ENCODE results near the gene LYAR. TPM values are rescaled to one million over a fixed set of nuclear protein-coding genes. Genes with fewer than 3 reads are reported as not detected.

LYAR gene, protein sequence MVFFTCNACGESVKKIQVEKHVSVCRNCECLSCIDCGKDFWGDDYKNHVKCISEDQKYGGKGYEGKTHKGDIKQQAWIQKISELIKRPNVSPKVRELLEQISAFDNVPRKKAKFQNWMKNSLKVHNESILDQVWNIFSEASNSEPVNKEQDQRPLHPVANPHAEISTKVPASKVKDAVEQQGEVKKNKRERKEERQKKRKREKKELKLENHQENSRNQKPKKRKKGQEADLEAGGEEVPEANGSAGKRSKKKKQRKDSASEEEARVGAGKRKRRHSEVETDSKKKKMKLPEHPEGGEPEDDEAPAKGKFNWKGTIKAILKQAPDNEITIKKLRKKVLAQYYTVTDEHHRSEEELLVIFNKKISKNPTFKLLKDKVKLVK
- total RNA-seq, result 10 to 100 TPM; 13.1 to 40.7 (median 15.5) TPM

DNA sequence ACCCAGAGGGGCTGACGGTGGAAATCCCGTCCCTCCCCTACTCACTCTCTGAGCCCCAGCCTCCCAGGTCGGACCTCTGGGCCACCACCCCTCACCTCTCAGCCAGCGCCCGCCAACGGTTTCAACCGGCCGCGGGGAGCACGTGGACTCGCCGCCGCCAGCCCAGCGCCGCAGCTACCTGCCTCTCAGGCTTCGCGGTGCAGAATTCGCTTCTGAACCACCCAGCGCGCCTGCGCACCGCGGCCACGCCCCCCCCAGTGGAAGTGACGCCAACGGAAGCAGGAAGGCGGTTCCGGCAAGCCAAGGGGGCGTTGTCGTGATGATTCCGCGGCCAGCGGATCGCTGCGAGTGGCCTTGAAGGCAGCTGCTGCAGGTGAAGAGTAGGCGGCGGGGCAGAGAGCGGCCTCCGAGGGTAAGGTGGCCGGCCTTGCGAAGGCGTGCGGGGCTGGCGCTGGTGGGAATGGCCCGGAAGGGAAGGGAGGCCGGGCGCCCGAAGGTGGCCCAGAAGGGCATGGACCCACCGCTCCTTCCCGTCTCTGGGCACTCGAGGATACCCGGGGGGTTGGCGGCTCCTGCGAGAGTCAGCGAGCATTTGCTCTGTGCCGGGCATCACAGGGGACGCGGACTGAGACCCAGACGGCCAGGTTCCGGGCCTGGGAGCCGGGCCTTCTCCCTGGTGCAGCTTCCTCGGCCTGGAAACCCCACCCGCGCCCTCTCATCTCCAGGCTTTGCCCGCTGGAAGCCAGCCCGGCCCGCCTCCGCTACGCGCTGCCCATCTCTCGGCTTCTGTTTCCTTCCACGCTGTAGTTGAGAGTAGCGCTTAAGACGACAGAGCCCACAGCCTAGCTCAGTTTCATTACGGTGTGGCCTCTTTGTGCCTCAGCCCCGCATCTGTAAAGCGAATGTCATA lies at the start of gene LYAR, which contains the start of gene ZBTB49:
LYAR (minus strand) TSS at position 214 of the 910 bp plus-strand sequence. CDS start 6,412 bp downstream, outside the sequence.
ZBTB49 (plus strand) TSS at position 311 of the 910 bp plus-strand sequence. CDS start 9,695 bp downstream, outside the sequence.
- TF ChIP-seq, protein P1, sequence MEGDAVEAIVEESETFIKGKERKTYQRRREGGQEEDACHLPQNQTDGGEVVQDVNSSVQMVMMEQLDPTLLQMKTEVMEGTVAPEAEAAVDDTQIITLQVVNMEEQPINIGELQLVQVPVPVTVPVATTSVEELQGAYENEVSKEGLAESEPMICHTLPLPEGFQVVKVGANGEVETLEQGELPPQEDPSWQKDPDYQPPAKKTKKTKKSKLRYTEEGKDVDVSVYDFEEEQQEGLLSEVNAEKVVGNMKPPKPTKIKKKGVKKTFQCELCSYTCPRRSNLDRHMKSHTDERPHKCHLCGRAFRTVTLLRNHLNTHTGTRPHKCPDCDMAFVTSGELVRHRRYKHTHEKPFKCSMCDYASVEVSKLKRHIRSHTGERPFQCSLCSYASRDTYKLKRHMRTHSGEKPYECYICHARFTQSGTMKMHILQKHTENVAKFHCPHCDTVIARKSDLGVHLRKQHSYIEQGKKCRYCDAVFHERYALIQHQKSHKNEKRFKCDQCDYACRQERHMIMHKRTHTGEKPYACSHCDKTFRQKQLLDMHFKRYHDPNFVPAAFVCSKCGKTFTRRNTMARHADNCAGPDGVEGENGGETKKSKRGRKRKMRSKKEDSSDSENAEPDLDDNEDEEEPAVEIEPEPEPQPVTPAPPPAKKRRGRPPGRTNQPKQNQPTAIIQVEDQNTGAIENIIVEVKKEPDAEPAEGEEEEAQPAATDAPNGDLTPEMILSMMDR (IDR thresholded peaks at IDR 0.05), result no peak
- ATAC-seq (ENCODE audit: low FRiP score) (peak; percentile 97), DNase-seq (ENCODE audit: low spot score) (peak; percentile 84)

DNA sequence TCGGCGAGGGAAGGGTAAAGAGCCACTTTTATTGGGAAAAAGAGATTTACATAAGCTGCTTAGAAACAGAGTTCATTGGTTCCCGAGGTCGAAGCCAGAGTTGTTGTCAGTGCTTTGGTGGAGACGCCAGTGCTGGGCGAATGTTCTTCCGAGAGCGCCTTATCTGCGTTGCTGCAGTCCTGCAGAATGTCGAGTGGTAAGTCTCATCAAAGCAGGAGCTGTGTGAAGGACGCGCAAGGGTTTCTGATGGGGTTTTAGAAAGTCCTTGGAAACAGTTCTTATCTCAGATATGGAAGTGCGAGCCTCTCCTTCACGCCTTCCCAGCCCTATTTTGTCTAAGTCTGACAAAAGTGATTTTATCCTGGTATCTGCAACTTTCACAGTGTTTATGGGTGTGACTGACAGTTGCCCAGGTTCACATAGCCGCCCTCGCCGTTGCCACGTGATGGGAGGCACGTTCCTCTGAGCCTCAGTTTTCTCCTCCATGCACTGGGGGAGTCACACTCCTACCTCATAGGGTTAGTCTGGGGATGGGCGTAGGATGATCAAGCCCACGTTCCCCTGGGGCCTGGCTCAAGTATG lies 49.6 kb upstream of the LYAR start:
- TF ChIP-seq, protein P1 (IDR thresholded peaks at IDR 0.05), result no peak
- no peak for DNase-seq (ENCODE audit: low spot score)
- ATAC-seq (ENCODE audit: low FRiP score), result no peak

DNA sequence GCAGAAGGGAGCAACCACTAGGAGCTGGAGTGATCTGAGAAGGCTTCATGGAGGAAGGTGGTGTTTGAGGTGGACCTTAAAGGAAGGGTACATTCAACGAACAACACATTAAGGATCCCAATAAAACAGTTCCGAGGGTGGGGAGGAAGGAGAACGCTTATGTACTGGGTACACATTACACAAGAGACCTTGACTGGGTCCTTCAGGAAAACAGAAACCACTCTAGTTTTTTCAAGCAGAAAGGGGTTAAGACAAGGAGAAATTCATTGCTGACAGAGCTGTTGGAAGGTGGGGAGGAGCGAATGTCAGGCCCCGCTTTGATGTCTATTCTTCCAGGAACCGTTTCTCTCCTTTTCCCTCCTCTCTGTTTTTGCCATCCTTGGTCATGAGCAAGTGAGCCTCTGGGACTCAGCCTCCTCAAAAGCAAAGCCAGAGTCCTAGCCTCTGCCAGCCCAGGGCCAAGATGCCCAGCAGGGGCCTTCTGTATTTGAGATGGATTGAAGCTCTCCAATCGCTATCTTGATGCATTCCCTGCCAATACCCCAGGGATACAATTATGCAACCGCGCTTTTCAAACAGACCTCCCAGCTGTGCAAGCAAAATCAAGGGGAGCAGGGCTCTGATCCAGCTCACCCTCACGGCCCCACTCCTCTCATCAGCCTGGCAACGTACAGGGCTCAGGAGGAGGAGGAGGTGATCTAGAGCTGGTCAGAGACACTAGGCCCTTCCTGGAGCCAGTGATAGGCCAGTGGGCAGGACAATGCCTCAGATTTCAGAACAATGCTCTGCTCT lies 48.5 kb upstream of the LYAR start:
- TF ChIP-seq, protein P1 (IDR thresholded peaks at IDR 0.05), result no peak
- ATAC-seq (ENCODE audit: low FRiP score), result peak; percentile 13
- DNase-seq (ENCODE audit: low spot score), result no peak

DNA sequence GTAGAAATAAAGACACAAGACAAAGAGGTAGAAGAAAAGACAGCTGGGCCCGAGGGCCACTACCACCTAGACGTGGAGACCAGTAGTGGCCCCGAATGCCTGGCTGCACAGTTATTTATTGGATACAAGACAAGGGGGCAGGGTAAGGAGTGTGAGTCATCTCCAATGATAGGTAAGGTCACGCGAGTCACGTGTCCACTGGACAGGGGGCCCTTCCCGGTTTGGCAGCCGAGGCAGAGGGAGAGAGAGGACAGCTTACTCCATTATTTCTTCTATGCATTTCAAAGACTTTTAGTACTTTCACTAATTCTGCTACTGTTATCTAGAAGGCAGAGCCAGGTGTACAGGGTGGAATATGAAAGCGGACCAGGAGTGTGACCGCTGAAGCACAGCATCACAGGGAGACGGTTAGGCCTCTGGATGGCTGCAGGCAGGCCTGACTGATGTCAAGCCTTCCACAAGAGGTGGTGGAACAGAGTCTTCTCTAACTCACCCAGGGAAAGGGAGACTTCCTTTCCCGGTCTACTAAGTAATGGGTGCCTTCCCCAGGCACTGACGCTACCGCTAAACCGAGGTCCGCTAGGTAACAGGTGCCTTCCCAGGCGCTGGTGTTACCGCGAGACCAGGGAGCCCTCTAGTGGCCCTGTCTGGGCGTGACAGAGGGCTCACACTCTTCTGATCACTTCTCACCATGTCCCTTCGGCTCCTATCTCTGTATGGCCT lies 45.0 kb upstream of the LYAR start:
- DNase-seq (ENCODE audit: low spot score), result no peak
- TF ChIP-seq, protein P1 (IDR thresholded peaks at IDR 0.05), result no peak
- no peak for ATAC-seq (ENCODE audit: low FRiP score)

DNA sequence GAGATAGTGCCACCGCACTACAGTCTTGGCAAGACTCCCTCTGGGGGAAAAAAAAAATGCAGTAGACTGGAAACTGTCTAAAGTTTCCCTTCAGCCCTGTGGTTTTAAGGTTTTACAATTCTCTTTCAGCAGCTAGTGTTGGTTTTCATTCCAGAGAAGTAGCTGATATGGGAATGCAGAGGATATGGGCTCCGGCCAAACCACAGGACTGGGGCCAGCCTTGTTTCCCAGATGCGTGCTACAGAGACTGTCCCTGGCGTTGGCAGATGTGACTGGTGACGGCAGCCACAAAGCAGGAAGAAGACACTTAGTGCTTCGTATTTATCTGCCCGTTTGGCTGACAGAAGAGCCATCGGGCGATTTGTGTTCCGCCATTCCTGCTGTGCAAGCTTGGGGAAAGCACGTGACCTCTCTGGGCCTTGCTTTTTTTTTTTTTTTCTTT lies 43.3 kb upstream of the LYAR start:
- ATAC-seq (ENCODE audit: low FRiP score) (no peak), DNase-seq (ENCODE audit: low spot score) (no peak)
- TF ChIP-seq, protein P1 (IDR thresholded peaks at IDR 0.05), result no peak
